Posterior vena cava (tissue), 2 donors: ENCODE measurements around the gene SYNPR. TPM values are rescaled to one million over a fixed set of nuclear protein-coding genes. Genes with fewer than 3 reads are reported as not detected.

Experiments used
- DNase-seq: peaks from one replicate; pipeline ENCODE4 v3.0.0-alpha.2; 2020; ENCODE audit warnings: low spot score
- intact Hi-C, 2 donors: fragments of 100-400 bp; cut with DNase I; formaldehyde crosslinking; loops; one replicate each; pipeline versions ENCODE4 v1.14.1 to v1.14.2; 2022 to 2023
- total RNA-seq, 2 donors: library from RNA; stranded (reverse); fragmentation: NEBNext Ultra II Directional; extraction: Animal tissue kit (Norgen Biotek cat#: 25700); gene quantifications; one replicate each; pipeline ENCODE4 v1.2.1, GENCODE V29; 2021
- donor health status: DM: yes; HTN: yes; CAD: no.
- donor health status: DM: yes; HTN: yes; CAD: no.

Gene SYNPR
- total RNA-seq, 2 donors from 2014 or later: not detected

GRCh38 chr3:63652066-63652725, 374.1 kb downstream of the SYNPR start, which contains the start of gene SNTN:
Gene SNTN (plus strand): TSS chr3:63652675. CDS start chr3:63652688, 13 bp downstream.
- intact Hi-C loops: no loop called here
- no peak for DNase-seq

DNA sequence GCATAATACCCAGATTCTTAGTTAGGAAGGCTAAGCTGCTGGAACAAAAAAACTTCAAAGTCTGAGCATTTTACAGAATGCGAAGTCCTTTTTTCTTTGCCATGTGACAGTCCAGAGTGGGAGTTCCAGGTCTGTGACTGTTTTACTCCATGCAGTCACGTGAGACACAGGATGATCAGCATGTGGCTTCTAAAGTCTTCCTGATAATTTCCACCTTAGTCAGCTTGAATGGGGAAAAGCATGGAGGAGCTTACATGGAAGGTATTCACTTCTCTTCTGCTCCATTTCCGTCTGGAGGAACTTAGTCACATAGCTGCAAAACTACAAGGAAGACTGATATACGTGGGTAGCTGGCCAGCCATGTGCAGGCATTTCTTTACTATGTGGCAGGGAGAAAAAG, 376.1 kb downstream of the SYNPR start:
- DNase-seq: no peak
- intact Hi-C loops: no loop called here

DNA sequence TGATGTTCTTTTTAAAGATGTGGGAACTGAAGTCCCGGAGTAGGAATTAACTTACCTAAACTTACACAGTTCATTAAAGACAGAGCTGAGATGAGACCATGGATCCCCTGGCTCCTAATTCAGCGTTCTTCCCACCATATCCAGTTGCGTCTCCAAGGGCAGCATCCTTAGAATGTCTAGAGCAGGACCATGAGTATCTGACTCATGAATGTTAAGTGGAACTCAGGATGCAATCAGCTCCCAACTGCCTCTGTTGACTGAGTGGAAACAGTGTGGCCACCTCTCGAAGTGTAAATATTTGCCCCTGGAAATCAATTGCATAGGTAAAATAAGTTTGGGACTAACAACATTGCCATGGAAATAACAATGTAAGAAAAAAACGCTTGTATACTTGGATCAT, 376.8 kb downstream of the SYNPR start:
- DNase-seq: no peak
- intact Hi-C loops: no loop called here

DNA sequence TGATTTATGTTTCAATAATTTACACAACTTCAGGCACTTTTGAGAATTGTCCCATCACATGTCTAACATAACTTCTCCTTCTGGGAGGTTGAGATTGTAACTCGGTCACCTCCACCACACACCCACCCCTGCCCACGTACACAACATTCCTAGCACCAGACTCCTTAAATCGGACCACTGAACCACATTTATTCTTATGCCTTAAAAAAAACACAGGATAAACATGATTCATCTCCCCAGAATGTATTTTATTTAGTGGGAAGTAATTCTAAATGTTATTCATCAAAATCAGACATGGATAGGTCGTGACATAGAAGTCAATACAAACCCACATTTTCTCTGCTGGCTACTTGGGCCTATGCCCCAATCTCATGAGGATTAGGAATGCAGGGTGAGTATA, 377.4 kb downstream of the SYNPR start:
- no peak for DNase-seq
- intact Hi-C loops: no loop called here

DNA sequence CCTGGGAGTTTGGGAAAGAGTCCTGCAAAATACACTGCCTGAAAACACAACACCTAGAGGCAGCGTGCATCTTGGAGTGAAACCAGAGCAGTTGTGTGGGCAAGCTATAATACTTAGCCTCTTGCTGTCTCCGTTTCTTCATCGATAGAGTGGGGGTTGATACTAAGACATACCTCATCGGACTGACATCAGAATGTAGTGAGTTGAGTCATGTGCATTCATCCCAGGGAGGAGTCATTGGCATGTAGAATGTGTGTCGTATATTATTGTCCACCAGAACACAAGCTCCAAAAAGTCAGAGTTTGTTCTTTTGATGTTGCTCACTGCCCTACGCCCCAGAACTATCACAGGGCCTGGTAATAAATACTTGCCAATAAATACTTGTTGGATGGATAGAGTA, 378.7 kb downstream of the SYNPR start:
- DNase-seq: no peak
- intact Hi-C loops: no loop called here

GRCh38 chr3:63661242-63661641, 383.1 kb downstream of the SYNPR start:
- intact Hi-C loops: no loop called here
- DNase-seq: no peak

- intact Hi-C loops: no loop called here
- no peak for DNase-seq
These were observed 383.9 kb downstream of the SYNPR start for GRCh38 chr3:63662011-63662410.

GRCh38 chr3:63662500-63662899, 384.4 kb downstream of the SYNPR start:
- DNase-seq: no peak
- intact Hi-C loops: no loop called here
